ENCODE data around the gene CCDC157. TPM values are rescaled to one million over a fixed set of nuclear protein-coding genes. Genes with fewer than 3 reads are reported as not detected.

CCDC157 gene
- 1.1 and 1.2 TPM in 2 replicates for total RNA-seq (2014; rRNA removed; shearing (Covaris generic))

- peak; percentile 72 for DNase-seq (ENCODE audit: low spot score)
Measured at GRCh38 chr22:30356449-30357235, at the start of gene CCDC157, which contains the start of gene SF3A1. CCDC157 (plus strand) TSS chr22:30357007; CDS start chr22:30366001, 8,994 bp downstream. SF3A1 (minus strand) TSS chr22:30356894; CDS start chr22:30356792, 102 bp downstream.

DNA sequence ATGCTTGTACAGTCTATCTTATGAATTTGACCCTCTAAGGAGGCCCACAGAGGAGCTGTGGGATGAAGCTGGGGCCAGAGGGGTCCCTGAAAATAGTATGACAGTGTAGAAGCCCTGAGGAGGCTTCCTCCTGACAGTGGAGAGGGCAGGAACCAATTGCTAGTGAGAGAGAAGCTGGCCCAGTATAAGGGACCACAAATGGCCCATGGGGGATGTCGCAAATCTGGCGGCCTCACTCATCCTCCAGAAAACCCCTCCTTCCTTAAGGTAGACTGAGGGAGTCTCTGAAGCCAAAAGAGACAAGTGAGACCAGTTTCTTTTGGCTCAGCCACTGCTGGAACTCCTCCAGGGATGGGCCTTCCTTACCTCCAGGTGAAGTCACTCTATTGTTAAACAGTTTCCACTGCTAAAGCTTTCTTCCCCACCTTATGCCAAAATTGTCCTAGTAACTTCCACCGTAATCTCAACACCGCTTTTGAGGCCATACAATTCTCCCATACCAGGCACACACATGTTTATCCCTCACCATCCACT, 49.7 kb upstream of the CCDC157 start:
- DNase-seq (ENCODE audit: low spot score), result no peak

DNA sequence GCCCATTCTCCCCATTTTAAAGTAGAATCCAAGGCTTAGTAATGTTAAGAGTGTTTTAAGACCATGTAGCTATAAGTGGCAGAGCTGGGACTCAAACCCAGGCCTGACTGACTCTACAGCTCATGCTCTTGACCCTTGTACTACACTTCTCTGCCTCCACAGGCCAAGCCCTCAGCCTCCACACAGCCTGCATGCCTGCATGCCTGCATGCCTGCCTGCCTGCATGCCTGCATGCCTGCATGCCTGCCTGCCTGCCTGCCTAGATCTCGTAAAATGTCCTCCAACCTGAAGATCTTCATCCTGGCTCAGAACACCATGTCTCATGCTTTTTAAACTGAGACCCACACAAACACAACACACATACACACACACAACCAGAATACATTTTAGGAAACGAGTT, 48.7 kb upstream of the CCDC157 start:
- DNase-seq (ENCODE audit: low spot score), result no peak

DNA sequence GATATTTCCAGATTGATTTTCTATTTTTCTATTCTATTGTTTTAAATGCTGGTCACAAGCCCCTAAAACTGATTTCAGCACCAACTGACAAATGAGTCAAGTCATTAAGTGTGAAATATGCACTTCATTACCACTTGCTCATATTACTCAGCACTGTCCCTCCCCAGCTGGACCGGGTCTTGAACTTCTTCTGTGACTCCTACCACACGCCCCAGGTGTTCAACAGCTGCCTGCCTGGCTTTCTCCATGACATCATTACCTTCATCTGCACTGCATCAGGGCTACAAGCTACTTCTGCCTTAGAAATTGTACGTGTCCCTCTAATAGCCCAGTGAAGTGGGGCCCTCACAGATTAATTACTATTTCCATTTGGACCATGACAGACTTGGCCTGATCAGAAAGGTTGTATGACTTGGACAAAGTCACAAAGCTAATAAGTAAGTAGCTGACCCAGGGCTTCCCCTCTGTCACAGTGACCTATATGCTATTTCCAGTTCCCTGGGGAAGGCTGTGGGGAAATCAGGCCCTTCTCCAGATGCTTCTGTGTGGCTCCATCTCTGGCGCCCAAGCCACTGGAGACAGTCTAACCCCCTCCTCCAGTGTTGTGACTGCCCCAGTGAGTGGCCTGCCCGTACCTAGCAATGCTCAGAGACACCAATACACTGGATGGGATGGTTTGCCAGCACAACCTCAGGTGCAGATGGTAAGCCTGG, 48.1 kb upstream of the CCDC157 start:
- peak; percentile 67 for DNase-seq (ENCODE audit: low spot score)

DNA sequence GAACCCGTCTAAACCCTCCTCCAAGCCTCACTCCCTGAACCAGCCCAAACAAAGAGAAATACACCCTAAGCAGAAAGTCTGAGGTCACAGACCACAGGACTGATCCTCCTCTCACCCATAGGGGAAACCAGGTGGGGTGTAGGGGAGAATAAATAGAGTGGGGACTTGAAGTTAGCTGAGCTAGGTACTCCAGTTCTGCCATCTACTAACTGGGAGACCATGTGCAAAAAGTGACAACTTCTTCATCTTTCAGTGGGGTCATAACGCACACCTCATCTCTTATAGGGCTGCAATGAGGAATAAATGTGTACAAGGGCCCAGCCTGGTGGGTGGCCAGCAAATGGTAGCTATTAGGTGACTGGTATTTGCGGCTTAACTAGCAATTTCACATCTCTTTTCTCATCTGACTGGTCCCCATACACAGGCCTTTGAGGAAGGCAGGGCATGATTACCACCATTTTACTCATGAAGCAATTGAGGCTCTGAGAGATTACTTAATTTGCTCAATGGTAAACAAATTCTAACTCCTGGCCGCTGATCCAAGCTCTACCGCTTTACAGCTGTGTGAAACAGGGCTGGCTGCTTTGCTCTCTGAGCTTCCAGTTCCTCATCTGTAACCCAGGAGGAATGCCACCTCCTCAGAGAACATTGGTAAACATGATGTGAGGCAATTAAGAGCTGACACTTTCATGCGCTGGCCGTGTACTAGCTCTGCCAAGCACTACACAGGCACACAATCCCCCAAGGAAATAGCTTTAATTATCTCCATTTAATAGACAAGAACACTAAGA, 46.7 kb upstream of the CCDC157 start:
- no peak for DNase-seq (ENCODE audit: low spot score)

DNA sequence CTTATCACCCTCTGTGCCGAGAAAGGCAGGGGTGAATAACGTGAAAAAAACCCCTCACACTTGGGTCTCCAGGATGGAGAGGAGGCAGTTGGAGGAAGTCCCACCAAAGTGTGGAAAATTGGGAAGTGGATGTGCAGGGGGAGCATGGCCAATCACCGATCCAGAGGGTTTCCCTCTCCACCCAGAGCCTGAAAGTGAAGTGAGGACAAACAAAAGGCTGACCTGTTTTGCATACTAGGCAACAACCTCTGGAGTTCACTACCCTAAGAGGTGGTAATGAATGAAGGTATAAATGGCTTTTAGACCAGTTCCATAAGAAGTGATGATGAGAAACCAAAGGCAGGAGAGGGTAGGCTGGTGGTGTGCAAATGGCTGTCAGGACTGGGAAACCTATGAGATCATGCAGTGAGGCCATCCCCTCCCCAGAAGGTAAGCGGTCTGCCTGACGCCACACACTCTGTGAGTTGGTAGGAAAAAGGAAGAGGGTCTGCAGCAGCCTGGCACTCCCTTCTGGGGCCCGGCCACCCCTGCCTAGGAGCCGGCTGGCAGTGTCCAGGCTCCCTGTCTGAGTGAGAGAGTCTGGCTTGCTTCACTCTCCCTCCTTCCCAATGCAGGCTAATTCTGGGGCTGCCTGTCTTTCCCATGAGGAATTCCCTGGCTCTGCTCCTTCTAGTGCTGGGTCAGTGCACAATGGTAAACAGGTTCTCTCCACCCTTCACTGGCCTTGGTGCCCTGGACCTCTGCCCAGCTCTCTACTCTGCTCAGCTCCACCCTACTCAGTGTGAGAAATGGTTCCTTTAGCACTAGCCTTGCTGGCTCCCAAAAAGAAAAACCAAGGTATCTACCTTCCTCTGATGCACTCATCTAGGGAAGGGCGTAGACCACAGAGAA, 45.7 kb upstream of the CCDC157 start:
- DNase-seq (ENCODE audit: low spot score), result peak; percentile 74

- DNase-seq (ENCODE audit: low spot score), result peak; percentile 93
Measured at GRCh38 chr22:30312053-30312452, 44.8 kb upstream of the CCDC157 start.

- no peak for DNase-seq (ENCODE audit: low spot score)
Measured at GRCh38 chr22:30313527-30314363, 43.1 kb upstream of the CCDC157 start.

DNA sequence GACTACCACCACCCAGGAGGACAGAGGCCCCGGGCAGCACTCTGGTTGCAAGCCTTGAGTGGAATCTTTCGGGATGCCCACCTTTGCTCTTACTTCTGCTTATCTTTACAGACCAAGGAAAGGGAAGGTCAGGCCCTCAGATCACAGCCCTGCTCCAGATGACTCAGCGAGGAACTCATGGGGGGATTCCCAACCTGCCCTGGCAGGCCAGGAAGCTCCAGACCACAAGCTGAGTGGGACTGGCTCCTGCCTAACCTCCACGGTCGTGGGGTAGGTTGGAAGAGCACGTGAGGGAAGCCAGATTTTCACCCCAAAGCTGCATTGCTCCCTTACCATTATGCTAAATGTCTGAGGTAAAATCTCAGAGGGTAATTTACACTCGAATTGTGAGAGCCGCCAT, 41.9 kb upstream of the CCDC157 start:
- DNase-seq (ENCODE audit: low spot score), result peak; percentile 79

- DNase-seq (ENCODE audit: low spot score), result no peak
Measured at GRCh38 chr22:30315962-30316576, 40.7 kb upstream of the CCDC157 start.

GRCh38 chr22:30317778-30318177, 39.0 kb upstream of the CCDC157 start:
- no peak for DNase-seq (ENCODE audit: low spot score)

GRCh38 chr22:30318799-30319419, 37.9 kb upstream of the CCDC157 start:
- DNase-seq (ENCODE audit: low spot score), result no peak

GRCh38 chr22:30320021-30320556, 36.7 kb upstream of the CCDC157 start:
- no peak for DNase-seq (ENCODE audit: low spot score)

GRCh38 chr22:30321461-30321860, 35.3 kb upstream of the CCDC157 start:
- DNase-seq (ENCODE audit: low spot score), result no peak

DNA sequence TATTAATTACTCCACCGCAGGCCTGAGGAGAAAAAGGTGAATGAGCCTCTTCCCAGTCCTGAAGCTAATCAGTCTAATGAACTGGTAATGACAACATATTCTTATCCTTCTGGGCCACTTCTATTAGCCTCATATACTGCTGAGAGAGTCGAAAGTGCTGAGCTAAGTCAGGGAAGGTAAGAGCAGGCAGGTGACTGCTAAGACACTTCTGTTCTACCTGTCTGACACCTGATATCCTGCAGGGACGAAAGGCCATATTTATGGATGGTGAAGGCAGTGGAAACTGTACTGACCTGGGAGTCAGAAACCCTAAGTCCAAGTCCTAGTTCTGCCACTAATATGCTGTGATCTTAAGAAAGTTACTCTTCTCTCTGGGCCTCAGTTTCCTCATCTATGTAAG, 33.6 kb upstream of the CCDC157 start:
- DNase-seq (ENCODE audit: low spot score), result no peak

DNA sequence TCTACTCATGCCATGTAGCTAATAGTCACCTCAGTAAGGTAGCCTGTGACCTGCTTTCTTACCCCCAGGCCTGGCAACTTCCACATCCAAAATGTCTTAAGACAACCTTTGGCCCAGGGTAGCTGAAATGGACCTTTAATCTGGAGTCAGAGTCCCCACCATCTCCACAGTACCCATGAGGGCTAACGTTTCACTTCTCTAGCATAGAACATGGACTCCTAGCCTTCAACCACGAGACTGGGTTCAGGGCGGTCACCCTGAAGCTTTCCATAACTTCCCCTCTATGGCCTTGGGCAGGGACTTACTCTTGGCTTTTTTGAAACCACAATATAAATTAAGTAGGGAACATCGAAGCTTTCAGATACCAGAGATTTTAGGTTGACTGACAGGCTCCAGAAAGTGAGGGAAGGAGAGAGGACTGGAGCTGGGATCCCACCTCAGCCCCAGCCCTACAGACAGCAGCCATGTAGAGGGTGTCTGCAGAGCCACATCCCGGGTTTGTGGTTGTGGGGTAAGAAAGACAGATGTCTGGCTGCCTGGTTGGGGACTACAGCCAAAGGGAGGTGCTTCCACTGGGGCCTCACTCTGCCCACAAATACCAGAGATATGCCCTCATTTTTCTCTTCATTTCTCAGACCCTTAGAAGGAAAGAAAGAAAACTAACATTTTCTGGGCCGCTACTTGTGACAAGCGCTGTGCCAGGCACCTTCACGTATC, 32.6 kb upstream of the CCDC157 start:
- no peak for DNase-seq (ENCODE audit: low spot score)

- DNase-seq (ENCODE audit: low spot score), result peak; percentile 89
Measured at GRCh38 chr22:30325065-30325720, 31.6 kb upstream of the CCDC157 start.
